OCI-M2 (cell line): Measurements from ENCODE around the gene KAZN.

Experiments used
- DNase-seq: peaks from one replicate; lab custom pipeline; 2025; ENCODE audit not compliant: unreplicated experiment; lab: John Stamatoyannopoulos, UW

The KAZN gene

GRCh38 chr1:15065736-15066135 is 467.3 kb downstream of the KAZN start:
- DNase-seq = no peak

- DNase-seq = no peak
Measured at GRCh38 chr1:15066191-15066590, 467.7 kb downstream of the KAZN start.

GRCh38 chr1:15067148-15067547 is 468.7 kb downstream of the KAZN start:
- DNase-seq = no peak

GRCh38 chr1:15068152-15068551 is 469.7 kb downstream of the KAZN start:
- DNase-seq = no peak

GRCh38 chr1:15068997-15069396 is 470.5 kb downstream of the KAZN start:
- DNase-seq = no peak

GRCh38 chr1:15070145-15070748 is 471.8 kb downstream of the KAZN start:
- DNase-seq = no peak

GRCh38 chr1:15071936-15072335 is 473.5 kb downstream of the KAZN start:
- no peak for DNase-seq

GRCh38 chr1:15073799-15074308 is 475.4 kb downstream of the KAZN start:
- DNase-seq = no peak

- no peak for DNase-seq
Measured at GRCh38 chr1:15075175-15075574, 476.7 kb downstream of the KAZN start.

- DNase-seq = no peak
Measured at GRCh38 chr1:15075817-15076216, 477.3 kb downstream of the KAZN start.

GRCh38 chr1:15076807-15077206 is 478.3 kb downstream of the KAZN start:
- DNase-seq = no peak

- no peak for DNase-seq
Measured at GRCh38 chr1:15077384-15077783, 478.9 kb downstream of the KAZN start.

GRCh38 chr1:15080328-15081007 is 482.0 kb downstream of the KAZN start:
- no peak for DNase-seq

- DNase-seq = no peak
Measured at GRCh38 chr1:15081102-15081501, 482.6 kb downstream of the KAZN start.

- DNase-seq = no peak
Measured at GRCh38 chr1:15083578-15083977, 485.1 kb downstream of the KAZN start.

GRCh38 chr1:15088281-15088971 is 489.9 kb downstream of the KAZN start:
- DNase-seq = no peak

GRCh38 chr1:15089258-15089992 is 490.9 kb downstream of the KAZN start:
- DNase-seq = no peak

GRCh38 chr1:15090373-15090772 is 491.9 kb downstream of the KAZN start:
- DNase-seq = no peak

GRCh38 chr1:15094056-15094455 is 495.6 kb downstream of the KAZN start:
- DNase-seq = no peak

- no peak for DNase-seq
Measured at GRCh38 chr1:15094719-15095495, 496.4 kb downstream of the KAZN start.

GRCh38 chr1:15095496-15095875 is 497.0 kb downstream of the KAZN start:
- DNase-seq = no peak
